HG03457 (cell line): ENCODE measurements around the gene SLC25A29.

Source experiments
- ATAC-seq: cut with Tn5 transposase; IDR thresholded peaks from one replicate; pipeline ENCODE4 v1.9.1; 2021; ENCODE audit warnings: moderate number of reproducible peaks; ENCODE audit not compliant: unreplicated experiment

SLC25A29 gene

GRCh38 chr14:100332797-100333196 lies 26.6 kb upstream of the SLC25A29 start:
- ATAC-seq: no peak

GRCh38 chr14:100332071-100332639 lies 25.9 kb upstream of the SLC25A29 start:
- no peak for ATAC-seq

GRCh38 chr14:100330388-100330931 lies 24.2 kb upstream of the SLC25A29 start:
- no peak for ATAC-seq

- no peak for ATAC-seq
Observed at GRCh38 chr14:100330007-100330344, 23.7 kb upstream of the SLC25A29 start.

GRCh38 chr14:100329233-100330006 lies 23.2 kb upstream of the SLC25A29 start:
- ATAC-seq: no peak

GRCh38 chr14:100328495-100329163 lies 22.4 kb upstream of the SLC25A29 start:
- ATAC-seq: no peak

- no peak for ATAC-seq
Observed at GRCh38 chr14:100327128-100327527, 20.9 kb upstream of the SLC25A29 start.

- ATAC-seq: no peak
Observed at GRCh38 chr14:100325958-100326357, 19.7 kb upstream of the SLC25A29 start.

- ATAC-seq: no peak
Observed at GRCh38 chr14:100325231-100325632, 19.0 kb upstream of the SLC25A29 start.

GRCh38 chr14:100323942-100324307 lies 17.7 kb upstream of the SLC25A29 start:
- no peak for ATAC-seq

GRCh38 chr14:100323121-100323941 lies 17.1 kb upstream of the SLC25A29 start, which contains the start of gene SLC25A47:
TSS of gene SLC25A47 (plus strand) at chr14:100323339. CDS start at chr14:100323415, 76 bp downstream.
- no peak for ATAC-seq

GRCh38 chr14:100322138-100322957 lies 16.1 kb upstream of the SLC25A29 start:
- no peak for ATAC-seq

- no peak for ATAC-seq
Observed at GRCh38 chr14:100321473-100322137, 15.4 kb upstream of the SLC25A29 start.

GRCh38 chr14:100320157-100320856 lies 14.1 kb upstream of the SLC25A29 start:
- no peak for ATAC-seq

GRCh38 chr14:100317912-100318808 lies 11.9 kb upstream of the SLC25A29 start:
- ATAC-seq: peak; percentile 83

- ATAC-seq: no peak
Observed at GRCh38 chr14:100317389-100317788, 11.1 kb upstream of the SLC25A29 start.

- no peak for ATAC-seq
Observed at GRCh38 chr14:100314724-100315123, 8.5 kb upstream of the SLC25A29 start.
